Right atrium auricular region (tissue), 2 donors: ENCODE data around the gene ST3GAL4. TPM values are rescaled to one million over a fixed set of nuclear protein-coding genes. Genes with fewer than 3 reads are reported as not detected.
A peak's percentile ranks its signal among the peaks of the same experiment; 100 is the strongest.

ENCODE experiments used
- DNase-seq: peaks from one replicate; pipeline ENCODE4 v3.0.0-alpha.2; 2019; ENCODE audit warnings: low spot score
- H3K27ac ChIP-seq, 2 donors: fragments of 200-600 bp; sonication (generic); 1 replicate in 1 of 2; 2 replicates in 1 of 2; pipeline ENCODE4 v1.5.1; 2016 to 2019
- H3K27me3 ChIP-seq, 2 donors: fragments of 200-600 bp; sonication (generic); one replicate each; pipeline versions ENCODE4 v1.5.1 to v1.6.0; 2017 to 2019
- H3K36me3 ChIP-seq: fragments of 200-600 bp; sonication (generic); one replicate; pipeline ENCODE4 v1.5.1; 2016
- H3K4me1 ChIP-seq, 2 donors: fragments of 200-600 bp; sonication (generic); one replicate each; pipeline versions ENCODE4 v1.5.1 to v1.6.0; 2017 to 2019
- H3K4me3 ChIP-seq, 2 donors: fragments of 200-600 bp; sonication (generic); 1 replicate in 1 of 2; 2 replicates in 1 of 2; pipeline ENCODE4 v1.5.1; 2017 to 2019; ENCODE audit warnings: mild to moderate bottlenecking in 1 of 2, moderate library complexity in 1 of 2
- H3K9me3 ChIP-seq, 2 donors: fragments of 200-600 bp; sonication (generic); one replicate each; pipeline ENCODE4 v1.5.1; 2019
- CTCF ChIP-seq, 2 donors: fragments of 200-600 bp; sonication (generic); IDR thresholded peaks; one replicate each; pipeline ENCODE4 v1.5.1; 2019; ENCODE audit warnings: antibody characterized with exemption in 2 of 2
- total RNA-seq, 2 donors: library from RNA; depleted of rRNA; stranded (reverse); fragments of >200 nt; gene quantifications; one replicate each; pipeline ENCODE4 v1.1.0, GENCODE V29; 2016

Gene ST3GAL4
- total RNA-seq, 2 donors from 2014 or later: 67.5 to 103 TPM

GRCh38 chr11:126317756-126318573, 37.5 kb upstream of the ST3GAL4 start:
- no peak for TF ChIP-seq CTCF (IDR thresholded peaks at IDR 0.05)
- Histone ChIP-seq H3K27me3 (no peaks in the 10 kb centered on the region), H3K27ac (peak overlapping the region; percentile 77 to 88), H3K36me3 (no peaks in the 10 kb centered on the region), H3K4me3 (peak overlapping the region in 1 of 2 donors; percentile 15), H3K9me3 (no peaks in the 10 kb centered on the region), H3K4me1 (peaks cover 0 to 41% of the 10 kb centered on the region in 2 donors)
- DNase-seq: peak; percentile 93

GRCh38 chr11:126318574-126319373, 36.7 kb upstream of the ST3GAL4 start:
- peak; percentile 71 for DNase-seq
- no peak for TF ChIP-seq CTCF (IDR thresholded peaks at IDR 0.05)
- no peak overlapping the region for H3K4me3 ChIP-seq
- H3K36me3 ChIP-seq: no peaks in the 10 kb centered on the region
- H3K27ac ChIP-seq: peak overlapping the region; percentile 77 to 88
- H3K27me3 ChIP-seq: no peaks in the 10 kb centered on the region
- no peaks in the 10 kb centered on the region for H3K9me3 ChIP-seq
- H3K4me1 ChIP-seq: peaks cover 0 to 41% of the 10 kb centered on the region in 2 donors

- H3K36me3 ChIP-seq: no peaks in the 10 kb centered on the region
- no peaks in the 10 kb centered on the region for H3K27me3 ChIP-seq
- no peak for DNase-seq
- no peak for TF ChIP-seq CTCF (IDR thresholded peaks at IDR 0.05)
- no peak overlapping the region for H3K4me3 ChIP-seq
- peak overlapping the region; percentile 77 to 88 for H3K27ac ChIP-seq
- peaks cover 0 to 41% of the 10 kb centered on the region in 2 donors for H3K4me1 ChIP-seq
- no peaks in the 10 kb centered on the region for H3K9me3 ChIP-seq
Observed at GRCh38 chr11:126319374-126319740, 36.1 kb upstream of the ST3GAL4 start.

GRCh38 chr11:126322996-126323395, 32.5 kb upstream of the ST3GAL4 start:
- DNase-seq: no peak
- H3K27ac ChIP-seq: no peak overlapping the region
- peaks cover 0 to 30% of the 10 kb centered on the region in 2 donors for H3K4me1 ChIP-seq
- no peaks in the 10 kb centered on the region for H3K27me3 ChIP-seq
- no peaks in the 10 kb centered on the region for H3K9me3 ChIP-seq
- H3K36me3 ChIP-seq: no peaks in the 10 kb centered on the region
- TF ChIP-seq CTCF (IDR thresholded peaks at IDR 0.05): no peak
- H3K4me3 ChIP-seq: no peak overlapping the region

GRCh38 chr11:126327281-126328000, 28.0 kb upstream of the ST3GAL4 start:
- no peak for TF ChIP-seq CTCF (IDR thresholded peaks at IDR 0.05)
- H3K4me3 ChIP-seq: no peak overlapping the region
- H3K4me1 ChIP-seq: peaks cover 0 to 13% of the 10 kb centered on the region in 2 donors
- H3K27me3 ChIP-seq: no peaks in the 10 kb centered on the region
- no peak for DNase-seq
- H3K27ac ChIP-seq: no peak overlapping the region
- no peaks in the 10 kb centered on the region for H3K9me3 ChIP-seq
- no peaks in the 10 kb centered on the region for H3K36me3 ChIP-seq
